ENCODE results near the gene SMIM32.

SMIM32 gene

DNA sequence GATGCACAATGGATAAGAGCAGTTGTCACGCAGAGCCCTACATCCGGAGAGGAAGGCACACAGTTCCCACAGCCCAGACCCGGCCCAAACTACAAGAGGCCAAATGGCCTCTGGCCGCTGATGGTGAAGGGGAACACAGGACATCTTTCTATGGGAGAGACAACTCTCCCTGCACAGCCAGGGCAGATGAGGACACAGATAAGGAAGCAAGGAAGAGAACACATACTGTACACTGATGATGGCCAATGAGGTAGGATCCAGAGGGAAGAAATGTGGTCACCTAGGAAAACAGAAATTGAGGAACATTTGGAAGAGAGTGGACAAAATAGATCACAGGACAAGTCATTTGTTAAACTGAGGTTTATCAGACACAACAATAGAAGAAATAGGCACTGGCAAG lies 28.4 kb upstream of the SMIM32 start:
- Histone ChIP-seq H3K36me3 (ENCODE audit: control insufficient read depth, insufficient read depth, low read length) (no peaks in the 10 kb centered on the region), H3K27me3 (ENCODE audit: control insufficient read depth, insufficient read depth, low read length) (no peaks in the 10 kb centered on the region), H3K27ac (ENCODE audit: low read depth, low read length) (no peak overlapping the region), H3K4me1 (ENCODE audit: control insufficient read depth, insufficient read depth, low read length) (no peaks in the 10 kb centered on the region), H3K9ac (ENCODE audit: low read length) (no peak overlapping the region), H3K4me3 (ENCODE audit: low read length) (no peak overlapping the region)

DNA sequence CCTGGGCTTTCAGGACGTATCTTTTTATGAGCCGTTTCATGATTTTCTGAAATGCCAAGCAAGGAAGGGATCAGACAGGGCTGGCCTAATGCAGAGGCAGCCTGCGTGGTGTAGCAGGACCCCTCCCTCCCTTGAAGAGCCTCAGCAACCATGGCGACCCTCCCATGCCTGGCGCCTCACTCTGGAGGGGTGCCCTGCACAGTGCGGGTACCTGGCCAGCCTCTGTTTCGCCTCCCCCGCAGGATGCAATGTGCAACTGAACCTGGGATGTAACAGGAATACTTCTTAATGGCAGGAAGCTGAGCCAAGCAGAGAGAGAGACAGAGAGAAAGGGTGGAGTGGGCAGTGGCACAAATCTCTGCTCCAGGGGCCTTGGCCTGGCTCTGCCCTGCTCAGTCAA lies 23.3 kb upstream of the SMIM32 start:
- Histone ChIP-seq H3K9ac (ENCODE audit: low read length) (no peak overlapping the region), H3K27me3 (ENCODE audit: control insufficient read depth, insufficient read depth, low read length) (no peaks in the 10 kb centered on the region), H3K4me1 (ENCODE audit: control insufficient read depth, insufficient read depth, low read length) (no peaks in the 10 kb centered on the region), H3K4me3 (ENCODE audit: low read length) (no peak overlapping the region), H3K27ac (ENCODE audit: low read depth, low read length) (no peak overlapping the region), H3K36me3 (ENCODE audit: control insufficient read depth, insufficient read depth, low read length) (no peaks in the 10 kb centered on the region)

DNA sequence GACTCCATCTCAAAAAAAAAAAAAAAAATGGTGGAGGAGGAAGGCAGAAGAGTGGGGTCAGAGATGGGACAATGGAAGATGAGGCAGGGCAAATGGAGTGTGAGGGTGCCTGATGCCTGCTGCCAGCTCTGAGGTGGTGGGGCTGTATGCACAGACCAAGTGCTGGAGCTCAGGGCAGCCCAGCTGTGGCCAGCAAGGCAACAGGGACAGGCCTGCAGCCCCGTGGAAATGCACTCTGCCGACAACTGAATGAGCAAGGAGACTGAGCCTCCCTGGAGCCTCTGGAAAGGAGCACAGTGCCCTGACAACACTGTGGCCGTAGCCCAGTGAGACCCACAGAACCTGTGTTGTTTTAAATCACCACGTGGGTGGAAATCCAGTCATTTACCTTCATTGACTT lies 22.9 kb upstream of the SMIM32 start:
- Histone ChIP-seq H3K4me1 (ENCODE audit: control insufficient read depth, insufficient read depth, low read length) (no peaks in the 10 kb centered on the region), H3K4me3 (ENCODE audit: low read length) (no peak overlapping the region), H3K27ac (ENCODE audit: low read depth, low read length) (no peak overlapping the region), H3K27me3 (ENCODE audit: control insufficient read depth, insufficient read depth, low read length) (no peaks in the 10 kb centered on the region), H3K9ac (ENCODE audit: low read length) (no peak overlapping the region), H3K36me3 (ENCODE audit: control insufficient read depth, insufficient read depth, low read length) (no peaks in the 10 kb centered on the region)

DNA sequence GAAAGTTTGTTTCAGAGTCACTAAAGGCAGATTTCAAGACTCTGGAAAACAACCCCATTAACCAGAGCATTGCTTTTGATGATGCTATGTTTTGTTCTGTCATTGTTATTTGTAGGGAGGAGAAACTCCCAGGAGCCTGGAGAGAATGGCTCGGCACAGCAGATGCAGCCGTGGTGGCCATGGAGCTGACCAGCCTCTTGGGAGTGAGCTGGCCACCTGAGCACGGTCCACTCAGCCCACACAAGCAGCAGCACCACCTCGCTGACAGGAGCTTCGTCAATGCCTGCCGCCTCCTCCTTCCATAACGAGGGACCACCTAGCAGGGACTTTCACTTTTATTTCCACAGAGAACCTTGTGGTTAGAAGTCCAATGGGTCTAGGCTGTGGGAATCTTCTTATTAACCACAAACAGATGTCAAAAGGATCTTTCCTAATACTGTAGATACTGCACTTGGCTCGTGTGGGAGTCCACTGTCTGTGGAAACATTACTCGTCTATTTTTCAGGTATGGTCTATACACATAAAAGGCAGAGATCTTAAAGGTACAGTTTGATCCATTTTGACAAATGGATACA lies 21.0 kb upstream of the SMIM32 start:
- H3K9ac ChIP-seq (ENCODE audit: low read length) = no peak overlapping the region
- no peak overlapping the region for H3K27ac ChIP-seq (ENCODE audit: low read depth, low read length)
- no peaks in the 10 kb centered on the region for H3K27me3 ChIP-seq (ENCODE audit: control insufficient read depth, insufficient read depth, low read length)
- no peak overlapping the region for H3K4me3 ChIP-seq (ENCODE audit: low read length)
- H3K4me1 ChIP-seq (ENCODE audit: control insufficient read depth, insufficient read depth, low read length) = no peaks in the 10 kb centered on the region
- no peaks in the 10 kb centered on the region for H3K36me3 ChIP-seq (ENCODE audit: control insufficient read depth, insufficient read depth, low read length)

DNA sequence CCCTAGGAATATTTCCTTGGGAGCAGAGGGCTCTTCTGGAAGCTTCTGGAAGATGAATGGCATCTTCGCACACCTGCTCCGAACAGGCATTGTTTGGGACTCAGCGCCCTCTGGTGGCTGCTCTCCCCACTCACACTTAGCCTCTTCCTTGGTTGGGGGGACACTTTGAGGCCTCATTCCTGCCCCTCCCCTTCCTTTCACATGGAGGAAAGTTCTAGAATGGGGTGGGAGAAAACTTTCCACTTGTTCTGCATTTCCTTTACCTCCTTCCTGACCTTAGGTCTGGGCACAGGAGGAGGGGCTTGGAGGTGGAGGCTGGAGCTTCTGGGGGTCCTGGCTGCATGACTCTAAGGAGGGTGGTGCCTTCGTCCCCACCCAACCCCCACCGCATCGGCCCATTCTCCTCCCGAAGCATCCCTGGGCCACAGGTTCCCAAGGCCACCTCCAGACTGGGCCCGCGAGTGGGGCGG lies 19.3 kb upstream of the SMIM32 start:
- no peak overlapping the region for H3K9ac ChIP-seq (ENCODE audit: low read length)
- no peaks in the 10 kb centered on the region for H3K27me3 ChIP-seq (ENCODE audit: control insufficient read depth, insufficient read depth, low read length)
- no peaks in the 10 kb centered on the region for H3K36me3 ChIP-seq (ENCODE audit: control insufficient read depth, insufficient read depth, low read length)
- no peaks in the 10 kb centered on the region for H3K4me1 ChIP-seq (ENCODE audit: control insufficient read depth, insufficient read depth, low read length)
- no peak overlapping the region for H3K4me3 ChIP-seq (ENCODE audit: low read length)
- no peak overlapping the region for H3K27ac ChIP-seq (ENCODE audit: low read depth, low read length)

DNA sequence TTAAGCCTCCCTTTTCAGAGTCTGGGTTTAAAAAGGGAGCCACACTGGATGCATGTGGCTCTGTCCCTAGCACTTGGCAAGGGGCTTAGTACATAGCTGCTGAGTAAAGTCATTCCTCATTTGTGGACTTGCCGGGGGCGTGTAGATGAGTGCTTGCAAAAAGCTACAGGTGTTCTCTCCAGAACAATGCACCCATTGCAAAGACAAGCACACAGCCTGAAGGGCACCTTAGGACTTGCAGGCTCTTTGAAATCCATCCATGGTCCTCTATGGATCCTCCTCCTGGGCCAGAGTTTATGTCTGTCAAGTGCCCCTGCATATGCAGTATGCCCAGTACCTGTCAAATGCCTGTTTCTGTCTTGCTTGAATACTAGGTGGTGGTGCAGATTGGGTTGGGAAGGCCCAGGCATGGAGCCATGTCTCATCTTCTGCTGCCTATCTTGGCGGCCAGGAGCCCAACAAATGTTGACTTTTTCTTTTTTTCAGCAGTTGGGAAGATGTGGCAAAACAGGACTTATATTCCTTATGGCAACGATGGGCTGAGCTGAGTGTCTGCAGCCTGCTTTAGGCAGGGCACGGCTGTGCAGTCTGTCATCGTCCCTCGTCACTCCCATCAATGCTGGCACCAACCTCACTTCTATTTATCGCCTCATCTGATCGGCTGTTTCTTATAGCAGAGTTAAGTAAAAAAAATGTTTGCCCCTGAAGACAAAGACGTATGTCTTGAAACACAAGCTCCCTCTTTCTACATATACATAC lies 18.5 kb upstream of the SMIM32 start:
- Histone ChIP-seq H3K4me1 (ENCODE audit: control insufficient read depth, insufficient read depth, low read length) (no peaks in the 10 kb centered on the region), H3K27me3 (ENCODE audit: control insufficient read depth, insufficient read depth, low read length) (no peaks in the 10 kb centered on the region), H3K4me3 (ENCODE audit: low read length) (no peak overlapping the region), H3K27ac (ENCODE audit: low read depth, low read length) (no peak overlapping the region), H3K36me3 (ENCODE audit: control insufficient read depth, insufficient read depth, low read length) (no peaks in the 10 kb centered on the region), H3K9ac (ENCODE audit: low read length) (no peak overlapping the region)

DNA sequence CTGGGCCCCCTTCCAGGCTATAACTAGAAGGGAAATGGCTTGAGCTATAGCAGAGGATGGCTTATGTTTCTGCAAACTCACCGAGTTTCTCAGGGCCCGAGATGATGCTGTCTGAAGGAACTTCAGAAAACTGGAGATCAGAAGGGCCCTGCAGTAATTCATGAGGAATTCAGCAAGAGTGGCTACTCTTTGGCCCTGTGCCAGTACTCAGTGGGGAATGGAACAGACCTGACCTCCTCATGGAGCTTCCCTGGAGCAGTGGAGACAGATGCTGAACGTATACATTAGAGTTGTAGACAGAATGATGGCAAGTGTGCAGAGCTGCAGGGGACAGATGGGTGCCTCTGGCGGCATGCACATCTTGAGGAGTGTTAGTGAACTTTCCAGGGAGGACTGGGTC lies 17.3 kb upstream of the SMIM32 start:
- Histone ChIP-seq H3K9ac (ENCODE audit: low read length) (no peak overlapping the region), H3K4me1 (ENCODE audit: control insufficient read depth, insufficient read depth, low read length) (no peaks in the 10 kb centered on the region), H3K4me3 (ENCODE audit: low read length) (no peak overlapping the region), H3K36me3 (ENCODE audit: control insufficient read depth, insufficient read depth, low read length) (no peaks in the 10 kb centered on the region), H3K27me3 (ENCODE audit: control insufficient read depth, insufficient read depth, low read length) (no peaks in the 10 kb centered on the region), H3K27ac (ENCODE audit: low read depth, low read length) (no peak overlapping the region)

DNA sequence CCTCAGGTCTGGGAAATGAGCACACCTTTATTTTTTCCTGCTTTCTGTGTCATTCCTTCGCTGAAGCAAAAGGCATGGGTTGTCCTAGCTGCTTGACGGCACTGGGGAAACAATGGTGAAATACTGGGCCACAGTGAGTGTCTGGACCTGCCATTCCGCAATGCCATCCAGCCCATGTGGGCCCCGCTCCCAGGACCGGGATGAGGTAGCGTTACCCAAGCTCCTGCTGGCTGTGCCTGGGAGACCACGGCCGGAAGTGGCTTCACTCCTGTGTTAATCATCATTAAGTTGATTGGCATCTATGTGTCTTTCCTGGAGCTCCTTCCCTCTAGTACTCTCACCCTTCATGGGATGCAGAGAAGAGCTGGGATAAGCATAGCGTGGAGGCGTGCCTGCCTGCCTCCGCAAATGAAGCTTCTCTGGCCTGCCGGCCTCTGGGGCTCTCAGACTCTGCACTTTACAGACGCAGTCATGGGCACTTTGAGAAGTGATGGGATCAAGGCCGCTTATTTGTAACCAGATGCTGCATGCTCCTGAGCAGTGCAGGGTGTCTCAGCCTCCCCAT lies 16.5 kb upstream of the SMIM32 start:
- Histone ChIP-seq H3K4me1 (ENCODE audit: control insufficient read depth, insufficient read depth, low read length) (no peaks in the 10 kb centered on the region), H3K4me3 (ENCODE audit: low read length) (no peak overlapping the region), H3K27me3 (ENCODE audit: control insufficient read depth, insufficient read depth, low read length) (no peaks in the 10 kb centered on the region)

DNA sequence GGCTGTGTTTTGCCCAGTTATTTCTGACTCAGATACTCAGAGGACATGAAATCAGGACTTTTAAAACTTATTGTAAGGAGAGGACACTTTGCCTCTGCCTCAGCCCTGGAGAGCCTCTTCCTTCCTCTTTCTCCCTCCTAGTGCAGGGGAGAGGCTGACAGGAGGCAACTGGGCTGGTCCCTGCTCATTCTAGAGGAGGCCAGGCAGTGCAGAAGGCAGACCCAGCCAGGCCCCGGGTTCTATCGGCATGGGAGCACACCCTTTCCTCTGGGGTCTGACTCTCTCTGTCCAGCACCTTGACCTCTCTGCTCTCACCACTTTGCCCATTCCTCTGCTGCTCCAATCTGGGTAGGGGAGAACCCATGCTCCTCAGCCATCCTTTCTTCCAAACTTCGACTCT lies 16.0 kb upstream of the SMIM32 start:
- H3K9ac ChIP-seq (ENCODE audit: low read length) = no peak overlapping the region
- H3K4me1 ChIP-seq (ENCODE audit: control insufficient read depth, insufficient read depth, low read length) = no peaks in the 10 kb centered on the region
- no peaks in the 10 kb centered on the region for H3K36me3 ChIP-seq (ENCODE audit: control insufficient read depth, insufficient read depth, low read length)
- H3K27ac ChIP-seq (ENCODE audit: low read depth, low read length) = no peak overlapping the region
- H3K4me3 ChIP-seq (ENCODE audit: low read length) = no peak overlapping the region
- no peaks in the 10 kb centered on the region for H3K27me3 ChIP-seq (ENCODE audit: control insufficient read depth, insufficient read depth, low read length)

More for the DNA sequence above, 16.5 kb upstream of the SMIM32 start:
- Histone ChIP-seq H3K9ac (ENCODE audit: low read length) (no peak overlapping the region), H3K36me3 (ENCODE audit: control insufficient read depth, insufficient read depth, low read length) (no peaks in the 10 kb centered on the region), H3K27ac (ENCODE audit: low read depth, low read length) (no peak overlapping the region)

DNA sequence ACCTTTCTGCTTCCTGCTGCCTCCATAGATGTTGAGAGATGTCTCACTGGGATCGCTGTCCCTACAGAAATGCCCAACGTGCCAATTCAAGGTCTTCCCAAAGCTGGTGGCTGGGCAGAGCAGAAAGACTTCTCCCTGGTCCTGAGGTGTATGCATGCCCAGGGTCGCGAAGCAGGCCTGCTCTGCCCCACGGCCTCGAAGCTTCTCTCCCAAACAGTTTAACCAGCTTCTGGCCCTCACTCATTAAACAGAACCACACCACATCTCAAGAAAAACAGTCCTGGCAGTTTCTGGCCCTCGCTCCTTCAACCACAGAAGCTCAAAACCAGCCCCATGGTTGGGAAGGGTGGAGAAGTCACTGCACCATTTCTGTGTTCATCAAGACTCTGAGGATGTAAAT lies 14.7 kb upstream of the SMIM32 start:
- Histone ChIP-seq H3K27me3 (ENCODE audit: control insufficient read depth, insufficient read depth, low read length) (no peaks in the 10 kb centered on the region), H3K4me1 (ENCODE audit: control insufficient read depth, insufficient read depth, low read length) (no peaks in the 10 kb centered on the region), H3K36me3 (ENCODE audit: control insufficient read depth, insufficient read depth, low read length) (no peaks in the 10 kb centered on the region), H3K4me3 (ENCODE audit: low read length) (no peak overlapping the region), H3K9ac (ENCODE audit: low read length) (no peak overlapping the region), H3K27ac (ENCODE audit: low read depth, low read length) (no peak overlapping the region)

DNA sequence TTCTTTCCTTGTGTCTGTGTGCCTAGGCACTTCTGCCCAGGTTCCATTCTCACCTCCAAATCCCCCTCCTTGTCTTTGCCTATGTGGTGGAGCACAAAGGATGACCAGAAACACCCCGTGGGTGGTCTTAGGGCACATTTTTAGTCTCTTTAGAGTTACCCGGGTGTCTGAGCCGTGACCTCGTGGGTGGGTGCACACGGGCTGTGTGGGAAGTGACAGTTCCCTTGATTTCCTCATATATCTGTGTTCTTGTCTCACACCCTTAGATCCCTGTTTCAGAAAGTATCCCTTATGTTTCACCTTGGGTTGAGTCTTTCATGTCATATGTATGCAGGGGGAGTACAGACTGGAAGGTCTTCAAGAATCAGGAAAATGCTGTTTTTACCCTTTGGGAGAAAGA lies 13.4 kb upstream of the SMIM32 start:
- Histone ChIP-seq H3K27ac (ENCODE audit: low read depth, low read length) (no peak overlapping the region), H3K36me3 (ENCODE audit: control insufficient read depth, insufficient read depth, low read length) (no peaks in the 10 kb centered on the region), H3K4me3 (ENCODE audit: low read length) (no peak overlapping the region), H3K27me3 (ENCODE audit: control insufficient read depth, insufficient read depth, low read length) (no peaks in the 10 kb centered on the region), H3K9ac (ENCODE audit: low read length) (no peak overlapping the region), H3K4me1 (ENCODE audit: control insufficient read depth, insufficient read depth, low read length) (no peaks in the 10 kb centered on the region)

DNA sequence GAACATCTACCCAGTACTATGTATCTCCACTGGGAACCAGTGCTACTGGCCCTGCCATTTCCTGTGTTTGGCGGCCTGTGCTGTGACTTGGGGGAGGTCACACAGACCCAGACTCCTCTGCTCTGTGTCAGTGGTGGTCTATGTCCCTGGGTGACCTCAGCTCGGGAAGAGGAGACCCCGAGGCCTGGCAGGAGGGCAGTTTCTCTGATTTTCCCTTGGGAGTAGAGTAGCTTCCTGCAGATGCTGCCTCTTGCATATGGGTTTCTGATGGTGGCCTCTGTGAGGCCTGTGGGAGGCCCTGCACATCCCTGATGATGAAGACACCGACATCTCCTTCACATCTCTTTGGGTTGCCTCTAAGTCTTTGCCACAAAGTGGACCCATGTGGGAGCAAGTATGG lies 13.0 kb upstream of the SMIM32 start:
- H3K4me1 ChIP-seq (ENCODE audit: control insufficient read depth, insufficient read depth, low read length) = no peaks in the 10 kb centered on the region
- no peaks in the 10 kb centered on the region for H3K27me3 ChIP-seq (ENCODE audit: control insufficient read depth, insufficient read depth, low read length)
- H3K27ac ChIP-seq (ENCODE audit: low read depth, low read length) = no peak overlapping the region
- H3K9ac ChIP-seq (ENCODE audit: low read length) = no peak overlapping the region
- no peak overlapping the region for H3K4me3 ChIP-seq (ENCODE audit: low read length)
- H3K36me3 ChIP-seq (ENCODE audit: control insufficient read depth, insufficient read depth, low read length) = no peaks in the 10 kb centered on the region
